GM18907 (cell line): ENCODE results near the gene FAM53A.
"Not testable (repeated sequence)": the region's sequence is repeated elsewhere in the genome, so short reads cannot be mapped to it uniquely, and the experiment has no call there.

ENCODE experiments used
- ATAC-seq: cut with Tn5 transposase; IDR thresholded peaks from one replicate; pipeline ENCODE4 v1.9.1; 2021; ENCODE audit warnings: mild to moderate bottlenecking, moderate library complexity; ENCODE audit not compliant: unreplicated experiment

The FAM53A gene

DNA sequence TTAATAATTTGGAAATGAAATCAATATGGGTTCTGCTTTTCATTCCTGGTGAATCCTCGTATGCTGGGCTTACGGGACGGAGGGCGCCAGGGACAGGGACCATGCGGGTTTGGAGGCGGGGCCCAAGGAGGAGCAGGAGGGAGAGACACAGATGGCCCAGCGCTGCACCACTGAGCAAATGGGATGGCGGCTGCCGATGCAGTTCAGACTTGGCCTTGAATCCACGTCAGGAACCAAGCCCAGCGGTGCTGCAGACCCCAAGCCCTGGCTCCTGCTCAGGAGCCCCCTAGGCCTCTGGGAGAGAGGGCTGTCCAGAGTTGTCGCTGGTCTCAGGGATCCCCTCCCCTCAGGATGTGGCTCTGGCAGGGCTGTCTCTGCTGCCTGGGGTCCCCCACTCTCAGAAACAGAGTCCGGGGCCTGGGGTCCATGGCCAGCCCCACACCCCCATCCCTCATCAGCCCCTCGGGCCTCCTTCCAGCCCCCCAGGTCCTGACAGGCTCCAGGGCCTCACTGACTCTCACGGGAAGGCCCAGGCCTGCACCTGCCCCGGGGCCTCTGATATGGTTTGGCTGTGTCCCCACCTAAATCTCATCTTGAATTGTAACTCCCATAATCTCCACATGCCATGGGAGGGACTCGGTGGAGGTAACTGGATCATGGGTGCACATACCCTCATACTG is 75.2 kb downstream of the FAM53A start:
- ATAC-seq = no peak

DNA sequence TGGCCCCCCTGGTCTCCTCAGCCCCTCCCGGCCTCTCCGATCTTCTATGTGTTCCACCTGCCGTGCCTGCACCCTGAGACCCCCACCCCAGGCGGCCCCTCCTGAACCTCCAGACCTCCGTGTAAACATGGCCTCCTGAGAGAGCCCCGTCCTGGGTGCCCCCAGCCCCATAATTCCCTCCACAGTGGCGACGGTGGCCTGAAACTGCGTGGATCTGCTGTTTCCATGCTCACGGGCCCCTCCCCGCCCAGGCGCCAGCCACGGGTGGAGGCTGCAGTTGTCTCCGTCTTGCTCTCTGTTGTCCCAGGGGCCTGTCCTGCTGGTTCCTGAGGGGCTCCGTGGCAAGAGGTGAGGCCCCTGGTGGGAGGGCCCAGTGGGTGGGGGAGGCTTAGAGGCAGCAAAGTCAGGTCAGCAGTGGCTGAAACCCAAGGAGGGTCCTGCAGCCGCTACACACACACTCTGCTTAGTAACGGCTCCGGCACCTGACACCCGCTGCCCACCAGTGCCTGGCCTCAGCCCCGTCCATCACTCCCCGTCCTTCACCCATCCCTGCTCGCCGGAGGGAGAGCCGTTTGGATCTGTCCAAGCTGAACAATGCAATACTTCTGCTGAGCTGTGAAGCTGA is 75.8 kb downstream of the FAM53A start:
- ATAC-seq = no peak

DNA sequence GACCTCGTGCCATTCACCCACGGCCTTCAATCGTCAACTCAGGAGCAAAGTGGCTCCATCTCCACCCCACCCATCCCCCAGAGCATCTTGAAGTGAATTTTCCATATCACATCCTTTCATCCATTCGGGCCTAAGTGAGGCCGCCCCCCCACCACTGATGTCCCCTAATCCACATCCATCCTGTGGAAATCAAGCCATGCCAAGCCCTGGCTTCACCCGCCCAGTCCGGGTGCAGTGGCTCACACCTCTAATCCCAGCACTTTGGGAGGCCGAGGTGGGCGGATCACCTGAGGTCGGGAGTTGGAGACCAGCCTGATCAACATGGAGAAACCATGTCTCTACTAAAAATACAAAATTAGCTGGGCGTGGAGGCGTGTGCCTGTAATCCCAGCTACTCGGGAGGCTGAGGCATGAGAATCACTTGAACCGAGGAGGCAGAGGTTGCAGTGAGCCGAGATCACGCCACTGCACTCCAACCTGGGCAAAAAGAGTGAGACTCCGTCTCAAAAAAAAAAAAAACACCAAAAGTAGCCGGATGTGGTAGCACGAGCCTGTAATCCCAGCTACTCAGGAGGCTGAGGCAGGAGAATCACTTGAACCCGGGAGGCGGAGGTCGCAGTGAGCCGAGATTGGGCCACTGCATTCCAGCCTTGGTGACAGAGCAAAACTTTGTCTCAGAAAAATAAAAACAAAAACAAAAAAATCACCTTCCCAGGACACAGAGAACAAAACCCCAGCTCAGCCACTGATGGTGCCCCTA is 76.5 kb downstream of the FAM53A start:
- ATAC-seq = not testable (repeated sequence)

- no peak for ATAC-seq
Measured at GRCh38 chr4:1604706-1605205, 79.4 kb downstream of the FAM53A start.

DNA sequence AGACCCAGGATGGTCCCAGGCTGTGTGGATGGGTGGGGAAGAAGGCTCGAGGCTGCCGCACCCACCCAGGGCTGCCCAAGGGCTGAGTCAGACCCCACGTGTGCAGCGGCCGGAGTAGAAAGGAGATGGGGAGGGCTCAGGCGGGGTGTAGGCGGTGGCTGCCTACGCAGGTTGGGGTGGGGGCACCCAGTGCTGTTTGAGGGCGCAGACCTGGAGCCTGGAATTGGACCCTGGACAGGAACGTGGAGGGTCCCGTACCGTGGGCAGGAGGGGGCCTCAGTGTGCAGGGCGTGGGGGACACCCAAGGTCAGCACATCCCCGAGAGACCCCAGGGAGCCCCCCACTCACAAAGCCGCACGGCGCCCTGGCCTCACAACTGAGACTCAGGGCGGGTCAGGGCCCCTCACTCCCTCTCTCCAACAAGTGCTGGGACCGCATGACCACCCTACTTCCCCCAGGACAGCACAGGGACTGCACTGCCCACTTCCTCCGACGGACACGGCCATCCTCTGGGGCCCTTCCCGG is 79.9 kb downstream of the FAM53A start:
- ATAC-seq = no peak

DNA sequence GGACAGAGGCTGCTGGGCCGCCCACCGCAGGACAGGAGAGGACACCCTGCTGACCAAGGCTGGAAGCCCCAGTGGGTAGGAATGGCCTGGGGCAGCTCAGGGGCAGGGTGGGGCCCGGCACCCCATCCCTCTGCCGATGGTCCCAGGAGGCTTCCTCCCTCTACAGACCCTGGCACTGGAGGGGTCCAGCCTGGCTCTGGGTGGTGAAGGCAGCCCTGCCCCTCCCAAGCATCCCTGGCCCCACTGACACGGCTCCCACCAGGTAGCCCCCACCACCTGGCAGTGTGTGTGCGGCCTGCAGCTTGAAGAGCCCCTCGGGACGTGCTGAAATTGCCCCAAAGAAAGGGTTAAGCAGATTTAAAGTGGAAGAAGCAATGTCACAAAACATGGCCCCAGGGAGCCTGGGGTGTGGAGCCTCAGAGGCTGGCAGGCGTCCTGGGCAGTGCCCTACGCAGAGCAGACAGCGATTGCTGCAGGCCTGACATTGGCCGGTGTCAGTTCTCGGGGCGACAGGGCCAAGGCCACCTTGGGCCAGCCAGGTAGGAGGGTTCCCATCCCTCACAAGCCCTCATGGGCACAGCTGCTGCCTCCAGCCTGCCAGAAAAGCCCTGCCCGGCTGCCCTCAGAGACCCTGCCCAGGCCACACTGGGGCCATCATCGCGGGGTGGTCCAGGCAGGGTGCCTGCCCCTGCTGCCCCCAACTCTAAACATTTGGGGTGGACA is 80.5 kb downstream of the FAM53A start:
- no peak for ATAC-seq

DNA sequence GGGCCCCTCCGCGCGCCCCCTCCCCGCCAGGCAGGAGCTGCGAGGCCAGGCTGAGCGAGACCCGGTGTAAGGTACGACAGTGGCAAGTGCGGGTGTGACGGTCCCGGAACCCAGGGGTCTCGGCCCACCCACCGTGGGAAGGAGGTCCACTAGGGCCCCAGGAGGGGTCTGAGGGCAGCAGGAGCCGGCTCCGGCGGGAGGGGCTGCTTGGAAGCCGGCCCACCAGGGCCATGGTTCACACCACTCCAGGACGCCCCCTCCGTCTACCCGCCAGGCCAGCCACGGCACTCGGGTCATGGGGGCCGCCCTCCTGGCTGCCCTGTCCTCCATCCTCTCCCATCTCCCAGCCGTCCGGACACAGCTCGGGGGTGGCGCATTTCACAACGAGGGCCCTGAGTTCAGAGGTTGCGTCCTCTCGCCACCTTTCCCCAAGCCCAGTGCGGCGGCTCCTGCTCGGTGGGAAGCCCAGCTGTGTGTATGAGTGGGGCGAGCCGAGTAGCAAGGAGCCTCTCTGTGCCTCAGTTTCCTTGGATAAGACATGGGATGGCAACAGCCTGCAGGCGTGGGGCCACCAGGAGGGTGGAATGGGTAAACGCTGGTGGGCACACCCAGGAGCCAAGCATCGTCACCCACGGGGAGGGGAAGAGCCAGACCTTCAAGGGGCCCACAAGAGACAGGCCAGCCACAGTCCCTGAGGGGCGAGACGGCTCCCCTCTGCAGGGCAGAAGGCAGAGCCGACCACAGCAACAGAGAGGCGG is 81.3 kb downstream of the FAM53A start:
- no peak for ATAC-seq

DNA sequence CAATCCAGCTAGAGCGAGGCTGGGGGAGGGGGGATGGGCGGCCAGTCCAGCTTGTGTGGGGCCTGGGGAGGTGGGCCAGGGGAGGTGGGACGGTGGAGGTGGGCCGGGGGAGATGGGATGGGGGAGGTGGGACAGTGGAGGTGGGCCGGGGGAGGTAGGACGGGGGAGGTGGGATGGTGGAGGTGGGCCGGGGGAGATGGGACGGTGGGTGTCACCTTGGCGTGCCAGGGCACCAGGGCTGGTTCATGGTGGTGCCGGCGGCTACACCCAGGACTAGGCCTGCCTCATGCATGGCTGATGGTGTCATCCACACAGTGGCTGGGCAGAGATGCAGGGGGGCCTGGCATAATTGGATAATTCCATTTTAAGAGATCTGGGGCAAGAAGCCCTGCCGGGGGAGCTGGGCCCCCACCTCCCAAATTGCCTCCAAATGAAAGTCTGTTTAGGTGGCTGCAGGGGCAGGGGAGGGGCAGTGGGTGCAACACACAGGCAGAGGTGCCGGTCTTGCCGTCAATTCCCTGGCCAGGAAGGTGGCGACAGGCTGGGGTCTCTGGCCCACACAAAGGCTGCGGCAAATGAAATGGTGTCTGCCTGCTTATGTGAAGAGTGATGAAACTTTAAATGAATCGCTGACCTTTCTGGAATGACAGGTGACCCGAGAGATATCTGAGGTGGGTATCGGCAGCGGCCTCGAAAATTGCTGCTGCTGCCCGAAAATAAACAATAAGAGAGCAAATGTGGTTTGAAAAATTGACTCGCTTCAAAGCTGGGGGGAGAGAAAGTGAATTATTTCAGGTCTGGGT is 82.1 kb downstream of the FAM53A start:
- no peak for ATAC-seq

DNA sequence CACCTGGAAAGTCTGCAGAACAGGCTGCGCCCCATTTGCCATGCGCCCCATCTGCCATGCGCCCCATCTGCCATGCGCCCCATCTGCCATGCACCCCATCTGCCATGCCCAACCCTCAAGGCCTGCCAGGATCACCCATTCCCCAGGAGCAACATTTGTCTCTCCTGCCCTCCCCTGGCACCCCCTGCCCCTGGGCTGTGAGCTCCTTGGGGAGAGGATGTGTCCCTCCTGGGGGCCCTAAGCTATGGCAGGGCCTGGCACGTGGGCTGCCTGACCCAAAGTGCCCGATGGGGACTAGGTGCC is 82.6 kb downstream of the FAM53A start:
- ATAC-seq = no peak

DNA sequence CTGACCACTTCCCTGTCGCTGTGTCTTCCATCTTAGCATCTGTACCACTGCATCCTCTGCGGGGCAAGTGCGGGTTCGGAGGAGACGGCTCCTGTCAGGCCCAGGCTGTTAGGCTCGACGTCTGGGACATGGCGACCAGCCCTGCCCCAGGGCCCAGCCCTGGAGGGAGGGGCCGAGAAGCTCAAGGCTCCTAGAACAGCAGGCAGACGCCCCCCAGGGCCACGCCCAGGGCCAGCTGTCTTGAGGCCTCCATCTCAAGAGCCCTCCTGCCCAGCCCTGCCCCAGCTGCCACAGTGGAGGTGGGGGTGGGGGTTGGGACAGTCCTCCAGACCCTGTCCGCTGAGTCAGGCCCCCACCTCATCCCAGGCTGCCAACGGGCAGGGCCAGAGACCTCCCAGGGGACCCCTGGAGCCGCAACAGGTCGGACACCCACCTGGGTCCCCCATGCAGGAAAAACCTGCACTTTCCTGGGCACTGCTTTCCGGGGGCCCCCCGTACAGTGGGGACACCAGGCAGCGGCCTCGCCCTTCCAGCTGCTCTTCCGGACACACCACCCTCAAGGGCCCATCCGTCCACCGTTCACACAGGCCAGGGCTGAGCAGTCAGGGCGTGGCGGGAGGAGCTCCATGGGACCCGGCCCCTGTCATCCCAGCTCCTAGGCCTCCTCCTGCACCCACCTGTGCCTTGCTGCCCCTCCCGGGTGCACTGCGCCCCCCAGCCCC is 83.1 kb downstream of the FAM53A start:
- no peak for ATAC-seq

GRCh38 chr4:1600211-1600780 is 83.8 kb downstream of the FAM53A start:
- no peak for ATAC-seq

- no peak for ATAC-seq
Measured at GRCh38 chr4:1599491-1600210, 84.5 kb downstream of the FAM53A start.

DNA sequence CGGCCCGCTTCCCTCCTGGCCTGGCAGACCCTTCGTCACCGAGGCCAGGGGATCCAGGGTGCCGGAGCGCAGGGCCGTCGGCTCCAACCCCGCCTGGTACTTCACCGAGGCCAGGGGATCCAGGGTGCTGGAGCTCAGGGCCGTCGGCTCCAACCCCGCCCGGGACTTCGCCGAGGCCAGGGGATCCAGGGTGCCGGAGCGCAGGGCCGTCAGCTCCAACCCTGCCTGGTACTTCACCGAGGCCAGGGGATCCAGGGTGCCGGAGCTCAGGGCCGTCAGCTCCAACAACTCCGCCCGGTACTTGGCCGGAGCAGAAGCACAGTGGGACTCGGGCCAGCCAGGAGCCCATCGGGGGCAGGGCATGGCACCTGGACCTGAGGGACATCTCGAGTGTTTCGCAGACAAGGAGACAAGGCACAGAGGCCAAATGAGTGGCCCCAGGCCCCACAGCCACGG is 85.1 kb downstream of the FAM53A start:
- no peak for ATAC-seq

DNA sequence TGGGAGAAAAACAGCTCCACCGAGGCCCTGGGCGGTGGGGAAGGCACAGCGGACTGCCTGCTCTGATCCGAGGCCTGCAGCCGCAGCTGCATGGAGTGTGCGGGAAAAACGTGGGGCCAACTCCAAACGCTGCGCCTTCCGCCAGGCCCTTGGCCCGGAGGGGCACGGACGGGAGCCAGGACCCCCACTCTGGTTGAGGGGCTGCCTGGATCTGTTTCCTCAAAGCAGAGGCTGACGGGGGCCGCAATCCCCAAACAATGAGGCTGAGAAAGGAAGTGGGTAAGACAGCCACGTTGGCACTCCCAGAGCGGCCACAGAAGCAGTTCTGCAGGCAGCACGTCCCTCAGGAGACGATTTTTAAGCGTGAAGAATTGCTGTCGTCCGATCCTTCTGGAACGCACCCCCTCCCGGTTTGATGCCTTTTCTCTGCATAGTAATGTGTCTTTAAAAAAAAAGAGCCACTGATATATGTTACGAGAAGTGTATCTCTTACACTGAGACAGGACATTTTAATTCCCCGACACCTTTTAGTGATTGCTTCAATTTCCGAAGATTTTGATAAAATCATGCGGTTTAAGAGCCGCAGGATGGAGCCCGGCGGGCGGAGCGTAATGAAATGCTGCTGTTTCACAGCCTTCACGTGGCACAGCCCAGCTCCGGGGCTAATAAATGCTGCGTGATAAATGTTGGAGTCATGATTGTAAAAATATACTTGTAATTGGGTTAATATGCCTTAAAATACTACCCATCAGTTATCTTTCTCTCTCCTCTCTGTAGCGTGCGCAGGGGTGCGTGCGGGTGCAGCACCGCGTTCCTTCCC is 85.7 kb downstream of the FAM53A start:
- no peak for ATAC-seq

- ATAC-seq = no peak
Measured at GRCh38 chr4:1597021-1597931, 86.8 kb downstream of the FAM53A start.

DNA sequence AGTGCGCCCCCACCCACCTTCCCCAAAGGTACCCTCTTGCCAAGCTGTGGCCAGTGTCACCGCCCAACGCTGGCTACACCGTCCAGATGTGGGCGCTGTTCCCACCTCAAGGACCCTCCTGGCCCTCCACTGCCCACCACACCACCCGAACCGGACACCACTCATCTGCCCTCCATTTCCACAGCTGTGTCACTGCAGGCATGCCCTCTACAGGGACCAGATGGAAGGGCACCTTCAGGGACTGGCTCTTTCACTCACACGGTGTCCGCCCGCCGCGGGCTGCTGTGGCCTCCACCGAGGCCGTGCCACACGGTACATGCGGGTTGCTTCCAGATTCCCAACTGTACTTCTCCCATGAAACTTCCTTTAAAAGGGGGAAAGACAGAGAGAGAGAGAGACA is 87.7 kb downstream of the FAM53A start:
- ATAC-seq = no peak
